Activated T-cell treated with anti-CD3 and anti-CD28 coated beads, Interleukin-2, amount 50 U/mL, for 72 hours (primary cell): ENCODE measurements around the gene AMER3. TPM values are rescaled to one million over a fixed set of nuclear protein-coding genes. Genes with fewer than 3 reads are reported as not detected.

Experiments used
- ATAC-seq, 2 donors: fragments of 150-1000 bp; cut with Tn5 transposase; replicated peaks in 1 of 2; 2 replicates each; pipeline ENCODE4 v1.10.0; 2021; ENCODE audit warnings: moderate library complexity in 2 of 2, mild to moderate bottlenecking in 1 of 2
- DNase-seq, 2 donors: peaks; one replicate each; pipeline ENCODE4 v3.0.0; 2021 to 2022; ENCODE audit warnings: mixed read lengths in 1 of 2
- H3K27ac Mint-ChIP-seq: one replicate; pipeline ENCODE4 v1.8.0; 2022; ENCODE audit warnings: mild to moderate bottlenecking, moderate library complexity, mixed read lengths
- H3K27me3 Mint-ChIP-seq: one replicate; pipeline ENCODE4 v1.8.0; 2022; ENCODE audit warnings: low read depth, mixed read lengths
- H3K36me3 Mint-ChIP-seq, 2 donors: one replicate each; pipeline ENCODE4 v1.8.0; 2022; ENCODE audit warnings: mixed read lengths in 2 of 2, mild to moderate bottlenecking in 1 of 2; ENCODE audit not compliant: insufficient read depth in 2 of 2
- H3K4me1 Mint-ChIP-seq: one replicate; pipeline ENCODE4 v1.8.0; 2022; ENCODE audit warnings: low read depth, mixed read lengths
- H3K4me3 Mint-ChIP-seq, 2 donors: one replicate each; pipeline ENCODE4 v1.8.0; 2022; ENCODE audit warnings: mild to moderate bottlenecking in 2 of 2, mixed read lengths in 2 of 2, moderate library complexity in 2 of 2
- H3K9me3 Mint-ChIP-seq, 2 donors: one replicate each; pipeline ENCODE4 v1.8.0; 2022; ENCODE audit warnings: mixed read lengths in 2 of 2
- total RNA-seq, 2 donors: library from RNA; stranded (reverse); gene quantifications; one replicate each; pipeline ENCODE4 v1.2.3, GENCODE V29; 2022

Gene AMER3
- total RNA-seq, 2 donors from 2014 or later, result not detected

GRCh38 chr2:130768191-130768855 lies 13.0 kb downstream of the AMER3 start:
- peaks cover 13% of the 10 kb centered on the region for H3K27me3 Mint-ChIP-seq

GRCh38 chr2:130769343-130769907 lies 14.1 kb downstream of the AMER3 start:
- Mint-ChIP-seq H3K36me3 (no peaks in the 10 kb centered on the region), H3K9me3 (no peaks in the 10 kb centered on the region), H3K4me3 (no peak overlapping the region), H3K27me3 (peaks cover 13% of the 10 kb centered on the region), H3K27ac (no peak overlapping the region), H3K4me1 (no peaks in the 10 kb centered on the region)
- DNase-seq, result no peak
- no peak for ATAC-seq

More at GRCh38 chr2:130768191-130768855, 13.0 kb downstream of the AMER3 start:
- Mint-ChIP-seq H3K9me3 (no peaks in the 10 kb centered on the region), H3K4me1 (no peaks in the 10 kb centered on the region), H3K27ac (no peak overlapping the region), H3K4me3 (no peak overlapping the region), H3K36me3 (no peaks in the 10 kb centered on the region)
- DNase-seq (no peak), ATAC-seq (no peak)

- Mint-ChIP-seq H3K27me3 (peaks cover 15% of the 10 kb centered on the region), H3K4me1 (no peaks in the 10 kb centered on the region), H3K9me3 (no peaks in the 10 kb centered on the region), H3K27ac (no peak overlapping the region), H3K36me3 (no peaks in the 10 kb centered on the region), H3K4me3 (no peak overlapping the region)
- ATAC-seq (no peak), DNase-seq (no peak)
Observed at GRCh38 chr2:130776550-130776949, 21.2 kb downstream of the AMER3 start.

- H3K36me3 Mint-ChIP-seq, result no peaks in the 10 kb centered on the region
- H3K27me3 Mint-ChIP-seq, result peaks cover 24% of the 10 kb centered on the region
- H3K4me3 Mint-ChIP-seq, result no peak overlapping the region
- H3K4me1 Mint-ChIP-seq, result no peaks in the 10 kb centered on the region
- H3K9me3 Mint-ChIP-seq, result no peaks in the 10 kb centered on the region
- DNase-seq (no peak), ATAC-seq (no peak)
- H3K27ac Mint-ChIP-seq, result no peak overlapping the region
Observed at GRCh38 chr2:130778781-130779180, 23.4 kb downstream of the AMER3 start.

GRCh38 chr2:130785466-130786055 lies 30.2 kb downstream of the AMER3 start:
- H3K4me3 Mint-ChIP-seq, result no peak overlapping the region
- H3K27ac Mint-ChIP-seq, result no peak overlapping the region
- DNase-seq (no peak), ATAC-seq (no peak)
- H3K9me3 Mint-ChIP-seq, result no peaks in the 10 kb centered on the region
- no peaks in the 10 kb centered on the region for H3K36me3 Mint-ChIP-seq
- H3K4me1 Mint-ChIP-seq, result no peaks in the 10 kb centered on the region
- peaks cover 12% of the 10 kb centered on the region for H3K27me3 Mint-ChIP-seq

GRCh38 chr2:130786076-130786475 lies 30.7 kb downstream of the AMER3 start:
- DNase-seq (no peak), ATAC-seq (no peak)
- Mint-ChIP-seq H3K9me3 (no peaks in the 10 kb centered on the region), H3K4me3 (no peak overlapping the region), H3K27ac (no peak overlapping the region), H3K4me1 (no peaks in the 10 kb centered on the region), H3K27me3 (peaks cover 9% of the 10 kb centered on the region), H3K36me3 (no peaks in the 10 kb centered on the region)

- Mint-ChIP-seq H3K4me3 (no peak overlapping the region), H3K27ac (no peak overlapping the region), H3K27me3 (peaks cover 4% of the 10 kb centered on the region), H3K9me3 (no peaks in the 10 kb centered on the region), H3K4me1 (no peaks in the 10 kb centered on the region), H3K36me3 (no peaks in the 10 kb centered on the region)
- ATAC-seq (no peak), DNase-seq (no peak)
Observed at GRCh38 chr2:130787841-130788240, 32.5 kb downstream of the AMER3 start.

GRCh38 chr2:130790312-130790711 lies 35.0 kb downstream of the AMER3 start:
- DNase-seq (no peak), ATAC-seq (no peak)
- H3K36me3 Mint-ChIP-seq, result no peaks in the 10 kb centered on the region
- peaks cover 7% of the 10 kb centered on the region for H3K27me3 Mint-ChIP-seq
- no peaks in the 10 kb centered on the region for H3K4me1 Mint-ChIP-seq
- no peak overlapping the region for H3K27ac Mint-ChIP-seq
- H3K4me3 Mint-ChIP-seq, result no peak overlapping the region
- H3K9me3 Mint-ChIP-seq, result no peaks in the 10 kb centered on the region

GRCh38 chr2:130790804-130791616 lies 35.7 kb downstream of the AMER3 start:
- Mint-ChIP-seq H3K9me3 (no peaks in the 10 kb centered on the region), H3K27me3 (peaks cover 7% of the 10 kb centered on the region), H3K36me3 (no peaks in the 10 kb centered on the region), H3K4me3 (no peak overlapping the region), H3K27ac (no peak overlapping the region), H3K4me1 (no peaks in the 10 kb centered on the region)
- no peak for DNase-seq
- ATAC-seq, result no peak

GRCh38 chr2:130791617-130791939 lies 36.2 kb downstream of the AMER3 start:
- Mint-ChIP-seq H3K4me1 (no peaks in the 10 kb centered on the region), H3K27me3 (peaks cover 7% of the 10 kb centered on the region), H3K27ac (no peak overlapping the region), H3K36me3 (no peaks in the 10 kb centered on the region), H3K9me3 (no peaks in the 10 kb centered on the region), H3K4me3 (no peak overlapping the region)
- DNase-seq (no peak), ATAC-seq (no peak)

GRCh38 chr2:130795431-130795830 lies 40.1 kb downstream of the AMER3 start:
- DNase-seq, result no peak
- no peak overlapping the region for H3K4me3 Mint-ChIP-seq
- ATAC-seq, result no peak
- no peaks in the 10 kb centered on the region for H3K9me3 Mint-ChIP-seq
- peaks cover 3% of the 10 kb centered on the region for H3K4me1 Mint-ChIP-seq
- H3K27ac Mint-ChIP-seq, result no peak overlapping the region
- H3K27me3 Mint-ChIP-seq, result peaks cover 7% of the 10 kb centered on the region
- H3K36me3 Mint-ChIP-seq, result no peaks in the 10 kb centered on the region

GRCh38 chr2:130796290-130796689 lies 41.0 kb downstream of the AMER3 start:
- Mint-ChIP-seq H3K4me3 (no peak overlapping the region), H3K9me3 (no peaks in the 10 kb centered on the region), H3K36me3 (no peaks in the 10 kb centered on the region), H3K27me3 (peaks cover 7% of the 10 kb centered on the region), H3K27ac (no peak overlapping the region), H3K4me1 (peaks cover 3% of the 10 kb centered on the region)
- DNase-seq (peak in 1 of 2 donors; percentile 20), ATAC-seq (no peak)
